HG02870 (cell line): ENCODE results near the gene SCARF2.
"Not testable (repeated sequence)": the region's sequence is repeated elsewhere in the genome, so short reads cannot be mapped to it uniquely, and the experiment has no call there.

ENCODE experiments used
- ATAC-seq: cut with Tn5 transposase; IDR thresholded peaks from one replicate; pipeline ENCODE4 v1.9.1; 2021; ENCODE audit warnings: mild to moderate bottlenecking, moderate library complexity; ENCODE audit not compliant: unreplicated experiment

SCARF2 gene

DNA sequence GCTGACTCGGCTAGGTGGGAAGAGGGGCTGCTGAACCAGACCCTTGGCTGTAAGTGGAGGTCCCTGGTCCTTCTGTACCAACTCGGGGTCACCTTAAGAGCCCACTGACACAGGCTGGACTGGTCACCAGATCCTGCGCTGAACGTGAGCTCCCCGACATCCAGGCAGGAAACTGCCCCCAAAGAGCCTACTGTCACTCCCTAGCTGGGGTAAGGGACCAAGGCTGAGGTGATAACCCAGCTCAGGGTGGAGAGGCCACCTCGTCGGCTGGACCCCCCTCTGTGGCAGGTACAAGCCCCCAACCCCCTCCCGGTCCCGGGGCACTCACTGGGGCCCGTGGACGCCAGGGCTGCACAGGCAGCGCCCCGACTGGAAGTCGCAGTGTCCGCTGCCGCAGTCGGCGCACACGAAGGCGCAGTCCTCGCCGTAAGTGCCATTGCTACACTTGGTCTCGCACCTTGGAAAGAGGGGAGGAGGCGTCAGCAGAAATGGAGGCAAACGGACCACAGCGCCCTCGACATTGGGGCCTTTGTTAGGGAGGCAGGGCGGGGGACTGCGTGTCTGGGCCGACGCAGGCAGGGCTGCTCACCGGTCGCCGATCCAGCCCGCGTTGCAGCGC lies 7.4 kb downstream of the SCARF2 start:
- ATAC-seq: no peak

DNA sequence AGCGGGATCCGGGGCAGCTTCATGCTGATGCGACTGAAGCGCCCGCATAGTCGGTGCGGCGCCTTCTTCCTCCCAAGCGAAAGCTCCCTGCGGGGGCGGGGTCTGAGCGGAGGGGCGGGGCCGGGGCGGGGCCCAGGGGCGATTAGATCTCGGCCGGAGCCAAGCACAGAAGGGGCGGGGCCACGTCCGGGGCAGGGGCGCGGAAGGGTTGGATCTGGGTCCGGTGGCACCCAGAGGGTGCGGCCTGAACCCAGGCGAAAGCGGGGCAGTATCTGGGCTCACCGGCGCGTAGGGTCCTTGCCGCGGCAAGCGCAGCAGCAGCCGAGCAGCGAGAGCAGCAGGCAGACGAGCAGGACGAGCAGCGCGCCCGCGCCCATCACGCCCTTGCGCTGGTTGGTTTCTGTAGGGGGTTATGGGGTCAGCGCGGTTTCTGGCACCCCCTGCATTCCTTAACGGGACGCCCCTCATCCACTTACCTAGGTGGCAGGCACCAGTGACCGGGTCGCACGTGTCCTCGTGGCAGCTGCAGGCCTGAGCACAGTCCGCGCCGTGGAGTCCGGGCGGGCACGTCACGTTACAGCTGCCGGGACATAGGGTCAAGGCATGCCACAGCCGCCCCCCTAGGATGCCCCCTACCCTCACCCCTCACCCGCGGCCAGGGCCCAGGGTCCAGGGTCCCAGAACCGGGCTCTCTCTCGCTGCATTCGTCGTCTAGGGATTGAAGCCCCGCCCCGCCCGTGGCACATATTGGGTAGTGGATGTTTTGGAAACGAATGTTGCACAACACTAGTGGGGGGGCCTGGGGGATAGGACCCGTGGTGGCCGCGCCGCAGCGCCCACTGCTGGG lies 8.1 kb downstream of the SCARF2 start:
- no peak for ATAC-seq

DNA sequence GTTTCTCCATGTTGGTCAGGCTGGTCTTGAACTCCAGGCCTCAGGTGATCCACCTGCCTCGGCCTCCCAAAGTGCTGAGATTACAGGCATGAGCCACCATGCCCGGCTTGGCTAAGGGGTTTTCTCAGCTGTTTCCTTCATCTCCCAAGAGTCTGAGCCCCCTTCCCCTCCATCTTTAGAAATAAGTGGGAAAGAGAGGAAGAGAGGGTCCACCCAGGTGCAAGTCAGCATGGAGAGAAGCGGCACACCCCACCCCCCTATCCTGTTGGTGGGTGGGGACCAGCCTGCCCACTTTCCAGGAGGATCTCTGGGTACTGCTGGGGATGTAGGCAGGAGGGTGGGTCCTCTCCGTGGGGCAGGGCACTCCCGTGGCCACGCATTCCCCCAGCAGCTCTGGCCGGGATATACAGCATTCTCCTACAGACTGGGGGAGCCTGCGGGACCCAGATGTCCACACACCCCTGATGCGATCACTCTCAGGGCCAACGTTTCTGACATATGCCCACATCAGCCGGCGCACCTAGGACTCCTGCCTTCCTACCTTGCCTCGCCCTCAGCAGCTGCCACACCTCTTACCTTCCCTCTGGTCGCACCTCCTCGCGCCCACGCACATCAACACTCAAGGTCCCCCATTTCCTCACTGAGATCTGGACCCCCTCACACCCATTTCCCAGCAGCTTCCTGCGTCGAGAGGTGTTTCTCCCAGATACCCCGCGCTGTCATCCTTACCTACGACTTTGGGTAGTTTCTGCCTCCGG lies 8.9 kb downstream of the SCARF2 start:
- no peak for ATAC-seq

DNA sequence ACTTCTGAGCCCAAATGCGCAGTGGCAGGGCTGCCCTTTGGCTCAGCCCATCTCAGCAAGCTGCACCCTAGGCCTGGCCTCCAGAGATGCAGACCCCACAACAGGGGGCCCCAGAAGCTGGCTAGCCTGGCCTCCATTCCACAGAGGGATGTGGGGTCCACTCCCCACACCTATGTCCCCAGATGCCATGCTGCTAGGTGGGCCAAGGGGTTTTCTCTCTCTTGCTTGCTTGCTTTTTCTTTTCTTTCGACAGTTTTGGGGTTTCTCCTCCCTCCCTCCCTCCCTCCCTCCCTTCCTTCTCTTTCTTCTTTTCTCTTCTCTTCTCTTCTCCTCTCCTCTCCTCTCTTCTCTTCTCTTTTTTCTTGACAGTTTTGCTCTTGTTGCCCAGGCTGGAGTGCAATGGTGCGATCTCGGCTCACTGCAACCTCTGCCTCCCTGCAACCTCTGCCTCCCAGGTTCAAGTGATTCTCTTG lies 9.6 kb downstream of the SCARF2 start:
- no peak for ATAC-seq

DNA sequence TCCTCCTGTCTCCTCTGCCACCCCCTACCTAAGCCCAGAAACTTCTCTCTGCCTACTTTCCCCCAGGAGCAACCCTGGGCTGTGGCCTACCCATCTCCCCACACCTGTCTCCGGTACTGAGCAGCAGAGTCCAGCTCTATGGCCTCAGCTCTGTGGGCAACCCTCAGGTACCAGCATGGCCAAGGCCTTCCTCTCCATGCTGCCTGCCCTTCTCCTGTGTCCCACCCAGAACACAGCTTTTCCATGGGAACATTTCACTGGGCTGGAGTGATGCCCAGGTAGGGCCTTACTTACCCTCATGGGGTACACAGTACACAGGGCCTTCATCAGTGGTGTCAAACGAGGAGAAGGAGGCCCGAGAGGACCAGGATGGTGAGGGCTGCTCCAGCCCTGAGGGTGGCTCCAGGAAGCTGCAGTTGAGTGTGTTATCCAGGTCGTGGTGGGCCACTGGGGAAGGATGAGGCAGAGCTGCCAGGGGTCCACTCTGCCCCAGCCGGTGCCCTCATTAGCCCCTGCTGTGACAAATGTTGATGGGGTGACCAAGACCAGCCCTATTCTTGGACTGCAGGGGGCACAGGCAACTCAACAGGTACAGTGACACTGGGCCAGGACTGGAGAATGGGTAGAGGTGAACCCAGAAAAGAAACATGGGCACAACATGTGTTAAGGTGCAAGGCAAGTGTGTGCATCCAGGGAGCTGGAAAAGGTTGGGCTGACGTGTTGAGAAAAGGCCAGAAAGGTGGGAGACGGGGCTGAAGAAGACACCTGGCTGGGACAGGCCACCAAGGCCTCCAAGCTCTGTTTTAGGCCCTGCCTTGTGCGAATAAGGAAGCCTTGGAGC lies 10.3 kb downstream of the SCARF2 start:
- no peak for ATAC-seq

DNA sequence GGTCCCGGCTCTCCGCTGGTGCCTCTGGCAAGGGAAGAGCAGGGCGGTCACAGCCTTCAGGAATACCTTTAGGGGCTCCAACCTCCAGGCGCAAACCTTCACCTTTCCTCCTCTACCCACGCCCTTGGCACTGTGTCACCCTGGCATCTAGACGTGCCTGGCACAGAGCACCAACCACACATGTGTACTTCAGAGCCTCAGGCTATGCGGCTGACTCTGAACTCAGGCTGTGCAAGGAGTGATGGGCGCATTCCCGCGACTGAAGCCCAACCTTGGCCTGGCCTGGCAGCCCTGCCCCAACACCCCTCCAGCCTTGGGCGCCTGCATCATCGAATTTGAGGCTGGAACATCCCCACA lies 11.4 kb downstream of the SCARF2 start:
- no peak for ATAC-seq

DNA sequence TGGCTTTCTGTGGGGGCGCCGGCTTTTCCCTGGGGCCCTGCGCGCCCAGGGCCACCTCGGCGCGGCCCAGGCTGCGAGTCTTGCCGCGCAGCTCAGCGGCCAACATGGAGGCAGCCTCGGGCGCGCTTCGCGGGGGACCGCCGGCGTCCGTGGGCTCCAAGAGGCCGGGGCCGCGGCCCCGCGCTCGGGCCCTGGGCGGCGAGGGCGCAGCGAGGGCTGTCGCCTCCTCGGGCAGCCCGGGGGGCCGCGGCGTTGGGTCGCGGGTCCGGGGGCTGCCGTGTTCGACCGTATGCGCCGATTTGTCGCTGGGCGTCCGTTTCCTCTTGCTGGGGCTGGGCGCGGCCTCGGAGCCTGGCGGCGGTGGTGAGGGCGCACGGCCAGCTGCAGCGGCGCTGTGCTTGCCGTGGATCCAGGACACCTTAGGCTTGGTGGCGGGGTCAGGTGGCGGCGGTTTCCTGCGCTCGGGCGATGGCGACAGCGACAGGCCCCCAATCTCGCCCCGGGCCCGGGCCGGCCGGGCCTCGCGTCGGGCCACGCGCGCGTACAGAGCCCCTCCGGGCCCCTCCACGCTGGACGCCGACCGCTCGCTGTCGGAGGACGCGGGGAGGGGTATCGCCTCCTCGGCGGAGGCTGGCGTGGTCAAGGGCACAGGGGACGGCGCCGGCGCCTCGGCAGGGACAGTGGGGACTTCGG lies 11.9 kb downstream of the SCARF2 start:
- ATAC-seq: no peak

DNA sequence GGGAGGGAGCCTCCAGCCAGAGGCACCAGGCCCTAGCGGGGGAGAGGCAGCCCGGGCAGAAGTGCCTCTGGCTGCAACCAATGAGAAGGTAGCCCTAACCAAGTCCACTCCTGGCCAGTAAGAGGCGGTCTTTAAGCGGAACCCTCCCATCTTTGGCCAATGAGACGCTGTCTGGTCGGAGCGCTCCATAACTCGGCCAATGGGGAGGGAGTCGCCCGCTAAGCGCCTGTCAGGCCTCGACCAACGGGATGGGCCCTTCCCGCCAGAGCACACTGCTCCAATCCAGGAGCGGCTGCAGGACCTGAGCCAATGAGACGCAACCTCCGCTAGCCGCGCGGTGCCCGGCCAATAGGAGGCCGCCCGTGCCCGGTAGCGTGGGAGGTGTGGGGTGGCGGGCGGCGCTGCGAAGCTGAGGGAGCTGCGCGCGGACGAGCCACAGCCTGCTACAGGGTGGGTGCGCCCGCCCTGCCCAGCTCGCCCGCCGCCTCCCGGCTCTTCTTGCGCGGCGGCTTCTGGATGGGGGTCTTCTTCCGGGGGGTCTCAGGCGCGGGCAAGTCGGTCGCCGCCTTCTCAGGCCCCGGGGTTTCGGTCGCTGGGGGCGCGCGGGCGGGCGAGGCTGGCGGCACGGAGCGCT lies 12.6 kb downstream of the SCARF2 start:
- no peak for ATAC-seq

DNA sequence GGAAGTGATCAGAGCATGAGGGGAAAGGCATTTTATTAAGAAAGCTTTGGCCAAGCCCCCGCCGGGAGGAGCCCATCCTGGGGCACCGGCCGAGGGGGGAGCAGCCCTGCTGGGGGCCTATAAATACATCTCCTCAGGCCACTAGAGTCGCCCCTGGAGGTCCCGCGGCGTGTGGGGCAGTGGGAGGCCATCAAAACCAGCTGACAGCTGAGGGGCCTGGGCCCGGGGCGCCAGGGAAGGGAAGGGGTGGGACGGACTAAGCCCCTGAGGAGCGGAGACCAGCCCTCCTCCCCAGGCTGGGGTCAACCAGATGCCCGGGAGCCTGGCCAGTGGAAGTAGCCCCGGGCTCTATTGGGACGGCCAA lies 13.1 kb downstream of the SCARF2 start:
- no peak for ATAC-seq

DNA sequence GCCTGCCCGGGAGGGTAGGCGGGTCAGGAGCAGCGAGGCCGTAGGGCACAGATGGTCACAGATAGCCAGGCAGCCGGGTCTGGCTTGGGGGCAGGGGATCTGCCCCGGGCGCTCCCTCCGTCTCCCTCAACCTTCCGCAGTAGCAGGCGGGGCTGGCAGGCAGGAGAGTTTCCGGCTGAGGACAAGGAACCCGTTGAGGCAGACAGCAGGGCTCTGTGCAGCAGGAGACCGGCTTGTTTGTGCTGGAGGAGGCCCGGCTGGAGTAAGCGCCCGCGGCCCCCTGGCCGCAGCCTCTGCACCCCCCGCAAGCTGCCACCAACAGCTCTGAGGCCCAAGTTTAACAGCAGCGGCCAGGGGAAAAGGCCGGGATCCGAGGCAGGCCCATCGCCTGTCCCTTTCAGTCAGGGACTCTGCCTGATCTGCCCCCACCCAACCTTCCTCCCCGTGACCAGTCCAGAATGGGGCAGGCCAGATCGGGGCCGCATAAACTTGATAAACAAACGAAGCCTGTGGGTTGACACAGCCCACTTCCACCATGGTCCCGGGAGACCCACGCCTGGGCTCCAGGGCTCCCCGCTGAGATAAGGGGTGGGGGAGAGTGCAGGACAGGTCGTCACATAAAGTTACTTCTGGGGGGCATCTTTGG lies 13.6 kb downstream of the SCARF2 start:
- ATAC-seq: no peak

DNA sequence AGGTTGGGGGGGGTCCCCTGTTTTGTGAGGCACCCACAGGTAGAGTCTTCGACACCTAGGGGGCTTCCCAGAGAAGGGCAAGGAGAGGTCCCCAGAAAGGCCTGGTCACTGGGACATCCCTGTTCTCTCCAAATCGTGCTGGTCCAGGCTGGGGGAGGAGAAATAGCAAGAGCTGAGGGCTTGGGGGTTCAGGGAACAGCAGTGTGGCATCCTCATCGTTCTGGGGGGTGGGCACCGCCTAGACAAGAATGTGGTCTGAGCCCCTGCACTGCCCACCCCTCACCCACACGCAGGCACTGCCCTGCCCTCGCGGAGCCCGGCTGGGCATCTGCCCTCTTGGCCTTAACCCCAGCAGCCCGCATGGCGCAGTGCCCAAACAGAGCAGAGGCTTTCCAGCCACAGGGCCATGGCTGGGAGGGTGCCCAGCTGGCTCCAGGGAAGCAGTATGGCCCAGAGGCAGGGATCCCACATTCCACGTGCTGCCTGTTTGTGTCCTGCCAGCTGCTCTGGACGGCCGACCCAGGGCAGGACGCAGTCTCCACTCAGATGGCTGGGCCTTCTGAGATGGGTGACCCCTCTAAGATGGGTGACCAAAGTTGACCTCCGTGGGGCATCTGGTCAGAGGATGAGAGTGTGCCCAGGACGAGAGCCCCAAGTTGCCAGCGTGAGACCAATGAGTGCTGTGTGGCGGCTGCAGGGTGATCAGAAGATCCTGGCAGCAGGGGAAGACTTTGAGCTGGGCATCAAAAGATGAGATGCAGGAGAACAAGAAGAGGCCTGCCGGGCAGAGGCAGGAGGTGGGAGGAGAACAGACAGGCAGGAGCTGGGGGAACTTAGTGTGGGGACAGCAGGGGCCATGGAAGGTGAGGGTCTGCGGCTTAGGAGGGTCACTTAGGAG lies 14.4 kb downstream of the SCARF2 start:
- no peak for ATAC-seq

DNA sequence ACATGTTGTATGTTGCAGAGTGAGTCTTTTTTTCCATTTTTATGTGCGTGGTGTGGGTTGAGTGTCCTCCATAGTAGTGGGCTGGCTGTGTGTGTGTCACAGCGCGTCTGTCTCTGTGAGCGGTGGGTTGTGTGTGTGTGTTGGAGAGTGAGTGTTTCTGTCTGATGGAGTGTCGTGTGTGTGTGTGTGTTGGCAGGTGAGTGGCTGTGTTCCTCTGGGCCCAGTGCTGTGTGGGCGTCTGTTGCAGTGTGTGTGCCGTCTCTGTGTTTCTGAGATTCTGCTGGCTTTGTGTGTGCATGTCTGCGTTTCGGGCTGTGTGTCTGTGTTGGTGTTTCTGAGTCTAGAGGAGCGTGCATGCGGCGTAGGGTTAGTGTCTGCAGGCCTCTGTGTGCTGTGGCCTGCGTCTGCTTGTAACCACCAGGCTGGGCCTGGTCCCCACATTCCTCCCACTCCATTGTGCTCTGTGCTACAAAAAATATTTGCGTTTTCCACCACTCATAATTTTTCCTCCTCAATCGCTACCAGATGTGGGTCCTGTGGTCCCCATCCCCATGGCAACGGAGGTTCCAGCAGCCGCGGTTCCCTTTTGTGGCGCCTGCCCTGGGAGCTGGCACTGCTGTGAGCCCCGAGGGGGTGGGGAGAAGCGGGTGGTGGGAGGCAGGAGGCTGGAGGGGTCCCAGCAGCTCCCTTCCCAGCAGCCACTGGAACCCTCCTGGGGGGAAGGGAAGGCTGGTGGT lies 15.2 kb downstream of the SCARF2 start:
- no peak for ATAC-seq

DNA sequence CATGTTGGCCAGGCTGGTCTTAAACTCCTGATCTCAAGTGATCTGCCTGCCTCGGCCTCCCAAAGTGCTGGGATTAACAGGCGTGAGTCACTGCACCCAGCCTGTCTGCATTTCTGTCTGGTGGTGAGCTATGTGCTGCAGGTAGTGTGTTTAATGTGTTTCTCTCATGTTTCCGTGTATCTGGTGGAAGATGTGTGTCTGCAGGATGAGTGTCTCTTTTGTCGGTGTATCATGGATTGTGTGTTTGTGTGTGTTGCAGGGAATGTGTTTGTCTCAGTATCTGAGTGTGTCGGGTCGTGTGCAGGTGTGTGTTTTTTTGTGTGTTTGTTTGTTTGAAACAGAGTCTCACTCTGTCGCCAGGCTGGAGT lies 16.1 kb downstream of the SCARF2 start:
- no peak for ATAC-seq

DNA sequence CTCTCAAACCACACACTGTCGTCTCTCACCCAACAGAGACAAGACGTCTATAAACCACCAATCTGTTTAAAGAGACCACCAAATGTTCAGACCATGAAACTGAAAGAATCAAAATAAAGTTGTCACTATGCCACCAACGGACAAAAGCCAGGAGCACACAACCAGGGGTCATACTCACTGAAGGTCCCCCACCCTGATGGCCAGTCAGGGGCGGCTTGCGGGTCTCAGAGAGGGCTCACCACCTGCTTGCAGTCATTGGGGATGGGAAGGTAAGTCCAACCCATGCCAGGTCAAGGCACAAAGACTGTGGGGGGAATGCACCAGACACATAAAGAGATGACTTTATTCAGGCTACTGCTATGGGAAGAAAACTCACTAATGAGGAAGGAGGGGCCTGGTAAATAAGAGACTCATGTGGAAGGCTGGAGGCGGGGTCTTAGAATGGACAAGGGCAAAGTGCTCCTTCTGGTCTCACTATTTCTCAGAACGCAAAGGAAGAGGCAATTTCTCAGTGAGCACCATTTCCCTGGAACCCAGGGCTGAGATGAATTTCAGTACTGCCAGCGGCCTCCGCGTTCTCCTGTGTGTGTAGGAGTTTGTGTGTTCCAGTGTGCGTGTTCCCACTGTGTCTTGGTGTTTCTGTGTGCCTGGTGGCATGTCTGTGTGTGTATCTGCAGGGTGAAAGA lies 17.3 kb downstream of the SCARF2 start:
- no peak for ATAC-seq

DNA sequence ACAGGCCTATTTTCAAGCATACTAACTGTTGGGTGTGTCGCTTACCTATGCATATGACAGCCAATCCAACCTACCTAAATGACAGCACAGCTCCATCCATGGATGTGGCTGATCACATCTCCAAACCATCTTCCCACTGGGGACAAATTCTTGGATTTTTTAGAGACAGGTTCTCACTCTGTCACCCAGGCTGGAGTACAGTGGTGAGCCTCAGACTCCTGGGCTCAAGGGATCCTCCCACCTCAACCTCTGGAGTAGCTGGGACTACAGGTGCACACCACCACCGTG lies 18.0 kb downstream of the SCARF2 start:
- ATAC-seq: no peak

DNA sequence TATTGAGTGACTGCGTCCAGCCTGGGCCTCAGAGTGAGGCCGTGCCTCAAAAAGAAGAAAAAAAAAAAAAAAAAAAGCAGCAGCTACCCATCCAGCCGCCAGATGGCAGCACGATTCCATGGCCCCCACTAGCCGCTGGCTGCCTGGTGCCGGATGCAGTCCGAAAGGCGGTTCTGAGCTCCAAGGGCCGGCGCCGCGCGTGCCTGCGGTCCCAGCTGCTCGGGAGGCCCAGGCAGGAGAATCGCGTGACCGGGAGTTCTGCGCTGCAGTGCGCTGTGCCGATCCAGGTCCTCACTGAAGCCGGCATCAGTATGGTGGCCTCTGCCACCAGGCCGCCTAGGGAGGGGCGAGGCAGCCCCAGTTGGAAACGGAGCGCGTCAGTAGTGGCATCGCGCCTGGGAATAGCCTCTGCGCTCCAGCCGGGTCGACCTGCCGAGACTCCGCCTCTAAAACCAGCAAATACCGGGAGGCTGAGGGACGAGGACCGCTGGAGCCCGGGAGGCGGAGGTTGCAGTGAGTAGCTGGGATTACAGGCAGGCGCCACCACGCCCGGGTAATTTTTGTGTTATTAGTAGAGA lies 19.3 kb downstream of the SCARF2 start:
- no peak for ATAC-seq

DNA sequence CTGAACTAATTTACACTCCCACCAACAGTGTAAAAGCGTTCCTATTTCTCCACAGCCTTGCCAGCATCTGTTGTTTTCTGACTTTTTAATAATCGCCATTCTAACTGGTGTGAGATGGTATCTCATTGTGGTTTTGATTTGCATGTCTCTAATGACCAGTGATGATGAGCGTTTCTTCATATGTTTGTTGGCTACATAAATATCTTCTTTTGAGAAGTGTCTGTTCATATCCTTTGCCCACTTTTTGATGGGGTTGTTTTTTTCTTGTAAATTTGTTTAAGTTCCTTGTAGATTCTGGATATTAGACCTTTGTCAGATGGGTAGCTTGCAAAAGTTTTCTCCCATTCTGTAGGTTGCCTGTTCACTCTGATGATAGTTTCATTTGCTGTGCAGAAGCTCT lies 21.9 kb downstream of the SCARF2 start:
- ATAC-seq: not testable (repeated sequence)
